Stimulated activated CD4-positive, alpha-beta T cell treated with anti-CD3 and anti-CD28 coated beads, Interleukin-1b, Interleukin-23, amount 100 ng/mL, for 24 hours (primary cell): ENCODE data around the gene OPRL1.

ENCODE experiments used
- DNase-seq, 4 experiments: peaks; one replicate each; pipeline ENCODE4 v3.0.0-alpha.2; 2020; ENCODE audit warnings: low read depth in 4 of 4, low spot score in 1 of 4

OPRL1 gene

GRCh38 chr20:64139199-64140060 lies 59.5 kb downstream of the OPRL1 start:
- no peak for DNase-seq

- DNase-seq = no peak
Measured at GRCh38 chr20:64140061-64140931, 60.4 kb downstream of the OPRL1 start.

DNA sequence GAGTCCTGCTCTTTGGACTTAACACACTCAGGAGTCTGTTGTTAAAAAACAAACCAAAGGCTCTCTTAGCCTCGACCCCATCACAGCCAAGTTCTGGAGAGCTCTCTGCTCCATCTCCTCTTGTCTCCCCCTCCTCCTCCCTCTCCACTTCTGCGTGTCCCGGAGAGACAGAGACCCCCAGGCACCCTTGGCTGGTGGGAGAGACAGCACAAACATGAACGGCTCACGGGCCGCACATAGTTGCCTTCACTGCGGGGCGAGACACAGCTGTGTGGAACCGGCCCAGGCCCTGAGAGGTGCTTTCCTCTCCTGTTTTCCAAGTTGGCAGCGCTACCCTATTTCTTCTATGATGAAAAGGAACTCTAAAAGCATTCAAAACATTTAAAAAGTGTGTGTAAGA lies 61.1 kb downstream of the OPRL1 start:
- DNase-seq = no peak

- DNase-seq = no peak
Measured at GRCh38 chr20:64142590-64142989, 62.7 kb downstream of the OPRL1 start.

GRCh38 chr20:64143018-64143801 lies 63.3 kb downstream of the OPRL1 start:
- no peak for DNase-seq

DNA sequence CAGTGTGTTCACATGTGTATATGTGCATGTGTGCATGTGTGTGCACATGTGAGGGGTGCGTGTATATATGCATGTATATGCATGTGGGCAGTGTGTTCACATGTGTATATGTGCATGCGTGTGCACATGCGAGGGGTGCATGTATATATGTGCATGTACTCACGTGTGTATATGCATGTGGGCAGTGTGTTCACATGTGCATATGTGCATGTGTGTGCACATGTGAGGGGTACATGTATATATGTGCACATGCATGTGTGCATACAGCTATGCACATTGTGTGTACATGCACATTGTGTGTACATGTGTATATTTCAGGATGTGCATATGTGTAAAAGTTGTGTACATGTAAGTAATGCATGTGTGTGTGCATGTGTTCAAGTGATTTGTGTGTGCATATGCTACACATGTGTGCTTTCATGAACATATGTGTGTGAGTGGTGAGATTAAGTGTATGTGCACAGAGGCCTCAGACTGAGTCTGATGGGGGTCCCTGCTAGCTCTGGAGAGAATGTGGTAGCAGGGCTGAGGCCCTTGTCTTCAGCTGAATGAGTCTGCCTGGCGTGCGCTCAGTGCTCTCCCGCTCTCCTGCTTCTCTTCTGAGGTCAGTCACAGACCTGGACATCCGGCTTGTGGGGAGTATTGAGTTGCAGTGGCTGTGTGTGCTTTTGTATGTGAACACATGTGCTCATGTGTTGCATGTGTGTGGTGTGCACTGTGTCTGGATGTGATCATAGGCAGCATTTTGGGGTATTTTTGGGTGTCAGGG lies 64.4 kb downstream of the OPRL1 start:
- DNase-seq = no peak

GRCh38 chr20:64145458-64146300 lies 65.8 kb downstream of the OPRL1 start:
- no peak for DNase-seq

DNA sequence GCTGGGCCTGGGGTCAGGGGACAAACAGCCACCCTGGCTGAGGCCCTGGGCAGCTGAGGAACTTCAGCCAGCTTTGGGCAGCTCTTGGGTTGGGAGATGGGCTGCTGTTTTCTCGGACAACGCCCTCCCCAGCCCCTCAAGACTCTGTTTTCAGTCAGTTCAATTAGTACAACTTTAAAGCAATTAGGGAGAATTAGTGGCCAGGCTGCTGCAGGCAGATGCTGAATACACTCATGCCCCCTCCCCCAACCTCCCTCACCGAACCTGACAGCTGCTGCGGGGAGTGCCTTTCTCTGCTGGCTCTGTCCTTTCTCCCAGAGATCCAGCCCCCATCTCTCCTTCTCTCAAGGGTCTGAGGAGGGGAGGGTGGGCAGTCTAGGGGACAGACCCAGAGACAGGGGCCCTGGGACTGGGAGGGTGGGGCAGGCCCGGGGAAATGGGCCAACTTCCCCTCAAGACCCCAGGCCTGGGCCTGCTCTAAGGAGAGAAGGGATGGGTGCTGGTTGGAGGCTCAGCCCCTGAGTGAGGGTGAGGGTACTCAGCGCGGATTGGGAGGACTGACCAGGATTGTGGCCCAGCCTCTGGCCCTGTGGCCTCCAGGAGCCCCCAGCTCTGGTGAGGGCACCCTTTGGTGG lies 66.5 kb downstream of the OPRL1 start:
- no peak for DNase-seq

- DNase-seq = no peak
Measured at GRCh38 chr20:64146936-64147477, 67.1 kb downstream of the OPRL1 start.

- DNase-seq = no peak
Measured at GRCh38 chr20:64148581-64148980, 68.7 kb downstream of the OPRL1 start.

DNA sequence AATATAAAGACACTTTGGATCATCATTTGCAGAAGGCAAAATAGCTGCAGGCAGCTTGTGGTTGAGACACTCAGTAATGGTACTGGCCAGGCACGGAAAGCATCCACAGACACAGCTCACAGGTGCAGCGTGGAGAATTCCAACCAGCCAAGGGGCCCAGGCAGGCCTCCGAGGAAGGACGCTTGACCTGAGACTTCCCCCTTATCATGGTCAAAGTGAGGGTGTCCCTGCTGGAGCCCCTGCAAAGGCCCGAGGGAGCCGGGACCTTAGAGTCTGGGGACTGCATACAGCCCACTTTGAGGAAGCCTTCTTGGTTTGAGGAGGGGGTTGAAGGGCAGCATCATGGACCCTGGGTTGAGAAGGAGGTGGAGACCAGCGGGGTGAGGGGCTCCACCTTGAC lies 69.3 kb downstream of the OPRL1 start:
- DNase-seq = no peak

GRCh38 chr20:64149809-64150560 lies 70.1 kb downstream of the OPRL1 start:
- no peak for DNase-seq
